AG20443 (cell line): ENCODE results near the gene SLC36A2.

Experiments
- DNase-seq: peaks from one replicate; pipeline ENCODE4 v3.0.0; 2012; ENCODE audit warnings: low spot score, mixed read lengths

SLC36A2 gene

GRCh38 chr5:151283120-151283825, 64.1 kb downstream of the SLC36A2 start:
- no peak for DNase-seq

GRCh38 chr5:151281001-151281639, 66.2 kb downstream of the SLC36A2 start:
- no peak for DNase-seq

GRCh38 chr5:151280443-151280842, 66.9 kb downstream of the SLC36A2 start:
- DNase-seq: no peak

- DNase-seq: no peak
Observed at GRCh38 chr5:151278845-151279244, 68.5 kb downstream of the SLC36A2 start.

DNA sequence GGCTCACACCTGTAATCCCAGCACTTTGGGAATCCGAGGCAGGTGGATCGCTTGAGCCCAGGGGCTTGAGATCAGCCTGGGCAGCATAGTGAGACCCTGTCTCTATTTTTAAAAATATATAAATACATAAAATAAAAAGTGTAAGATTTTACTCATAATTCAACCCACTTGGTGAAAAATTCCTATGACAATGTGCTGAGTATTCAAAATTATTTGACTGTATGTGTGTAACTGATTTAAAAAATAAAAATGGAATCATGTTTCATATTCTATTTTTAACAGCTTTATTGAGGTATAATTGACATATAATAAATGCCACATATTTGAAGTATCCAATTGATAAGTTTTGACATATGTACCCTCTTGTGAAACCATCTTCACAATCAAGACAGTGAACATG, 71.6 kb downstream of the SLC36A2 start:
- DNase-seq: no peak

DNA sequence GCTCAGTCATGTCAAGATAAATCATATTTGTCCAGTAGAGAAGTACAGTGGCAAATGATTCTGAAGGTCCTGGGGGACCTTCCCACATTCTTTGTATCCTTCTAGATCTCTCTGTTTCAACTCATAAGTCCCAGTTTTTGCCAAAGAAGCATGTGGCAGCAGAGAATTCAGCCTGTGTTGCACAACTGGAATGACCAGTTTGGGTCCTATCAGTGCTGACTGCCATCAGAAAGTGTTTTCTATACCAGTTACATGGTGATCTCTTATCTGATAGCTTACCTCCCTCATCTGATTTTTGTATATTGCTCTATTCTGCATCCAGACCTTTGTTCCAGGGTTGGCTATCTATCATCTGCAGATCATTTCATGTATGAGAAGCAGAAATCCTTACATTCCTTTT, 72.7 kb downstream of the SLC36A2 start:
- DNase-seq: no peak

DNA sequence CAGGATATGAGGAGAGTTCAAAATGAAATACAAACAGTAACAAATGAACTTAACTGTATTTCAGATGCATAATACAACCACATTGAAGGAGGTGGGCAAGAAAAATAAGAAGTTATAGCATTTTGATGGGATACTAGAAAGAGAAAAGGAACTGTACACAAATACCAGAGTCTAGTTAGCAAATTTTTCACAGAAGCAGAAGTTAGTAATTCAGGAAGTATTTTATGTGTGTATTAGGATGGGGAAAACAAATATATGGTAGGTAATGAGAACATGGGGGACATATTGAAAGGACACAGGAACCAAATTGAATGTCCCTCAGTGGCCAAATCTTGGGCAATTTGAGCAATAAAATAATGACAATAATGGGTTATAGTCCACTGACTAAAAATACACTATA, 76.0 kb downstream of the SLC36A2 start:
- no peak for DNase-seq

DNA sequence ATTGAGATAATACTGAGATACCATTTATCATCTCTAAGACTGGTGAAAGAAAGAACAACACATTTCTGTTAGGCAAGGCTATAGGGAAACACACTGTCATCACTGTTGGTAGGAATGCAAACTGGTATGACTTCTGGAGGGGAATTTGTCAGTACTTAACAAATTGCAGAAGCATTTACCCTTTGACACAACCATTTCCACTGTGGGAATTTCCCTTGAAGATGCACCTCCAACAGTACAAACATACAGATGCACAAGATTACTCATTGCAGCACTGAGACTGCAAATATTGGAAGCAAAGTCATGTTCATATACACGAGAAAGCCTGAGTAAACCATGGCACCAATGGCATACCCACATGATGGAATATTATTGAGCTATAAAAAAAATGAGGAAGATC, 76.8 kb downstream of the SLC36A2 start:
- DNase-seq: no peak

DNA sequence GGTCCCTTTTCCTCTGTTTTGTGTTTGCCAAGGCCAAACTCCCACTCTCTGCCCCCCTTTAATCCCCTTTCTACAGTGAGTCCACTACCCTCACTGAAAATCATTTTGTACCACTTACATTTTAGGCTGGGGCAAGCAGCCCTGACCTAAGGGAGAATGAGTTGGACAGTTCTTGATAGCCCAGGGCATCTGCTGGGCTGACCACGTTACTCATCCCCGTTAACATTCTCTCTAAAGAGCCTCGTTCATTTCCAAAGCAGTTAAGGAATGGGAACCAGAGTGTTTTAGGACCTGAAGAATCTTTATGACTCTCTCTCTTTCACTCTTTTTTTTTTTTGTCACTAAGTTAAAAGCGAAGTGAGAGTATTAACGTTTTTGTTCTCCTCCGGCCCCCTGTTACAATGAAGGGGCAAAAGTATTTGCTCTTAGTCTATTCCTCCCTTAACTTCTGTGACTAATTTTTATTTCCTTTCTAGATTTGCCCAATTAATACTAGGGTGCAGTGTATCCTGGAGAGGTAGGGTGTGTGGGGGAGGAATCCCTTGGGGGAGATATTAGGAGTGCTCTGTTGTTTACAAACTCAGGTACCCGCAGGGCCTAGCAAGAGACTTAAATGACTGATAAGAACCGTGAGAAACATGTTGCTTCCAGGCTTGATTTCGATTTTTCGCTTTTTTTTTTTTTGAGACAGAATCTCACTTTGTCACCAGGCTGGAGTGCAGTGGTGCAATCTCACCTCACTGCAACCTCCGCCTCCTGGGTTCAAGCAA, 79.7 kb downstream of the SLC36A2 start:
- DNase-seq: no peak
